Fibroblast of lung (primary cell): ENCODE data around the gene ALPP. TPM values are rescaled to one million over a fixed set of nuclear protein-coding genes. Genes with fewer than 3 reads are reported as not detected.
"Not testable (repeated sequence)": the region's sequence is repeated elsewhere in the genome, so short reads cannot be mapped to it uniquely, and the experiment has no call there.

ENCODE experiments used
- DNase-seq, 2 donors: peaks; one replicate each; pipeline versions ENCODE4 v3.0.0 to v3.0.0-alpha.2; 2010; ENCODE audit warnings: low read depth in 2 of 2
- H2AFZ ChIP-seq: 2 replicates; pipeline ENCODE4 v1.5.1; 2012; ENCODE audit warnings: low read length, control low read depth, inconsistent platforms
- H3K27ac ChIP-seq: 2 replicates; pipeline ENCODE4 v1.5.1; 2011; ENCODE audit warnings: low read length, control low read depth; ENCODE audit not compliant: insufficient read depth
- H3K27me3 ChIP-seq: 2 replicates; pipeline ENCODE4 v1.5.1; 2011; ENCODE audit warnings: mild to moderate bottlenecking, low read length; ENCODE audit not compliant: control insufficient read depth, insufficient read depth
- H3K36me3 ChIP-seq: 2 replicates; pipeline ENCODE4 v1.5.1; 2011; ENCODE audit warnings: low read length; ENCODE audit not compliant: control insufficient read depth, insufficient read depth
- H3K4me1 ChIP-seq: 2 replicates; pipeline ENCODE4 v1.5.1; 2011; ENCODE audit warnings: low read length; ENCODE audit not compliant: control insufficient read depth, insufficient read depth; ENCODE audit errors: extremely low read depth
- H3K4me2 ChIP-seq: 2 replicates; pipeline ENCODE4 v1.5.1; 2011; ENCODE audit warnings: low read length, control low read depth; ENCODE audit not compliant: insufficient read depth; ENCODE audit errors: extremely low read depth
- H3K4me3 ChIP-seq, 4 experiments: fragments of 200-600 bp in 1 of 4; sonication (generic) in 1 of 4; replicated peaks in 1 of 4; 2 replicates each; pipeline ENCODE4 v1.5.1; 2011 to 2016; ENCODE audit warnings: low read length in 4 of 4, low read depth in 3 of 4, mild to moderate bottlenecking in 3 of 4, control low read depth in 2 of 4, inconsistent platforms in 1 of 4, mixed read lengths in 1 of 4; ENCODE audit not compliant: insufficient read depth in 1 of 4; ENCODE audit errors: control extremely low read depth in 1 of 4
- H3K79me2 ChIP-seq: 2 replicates; pipeline ENCODE4 v1.5.1; 2012; ENCODE audit warnings: mild to moderate bottlenecking, low read length, inconsistent platforms; ENCODE audit not compliant: control insufficient read depth, insufficient read depth
- H3K9ac ChIP-seq: 2 replicates; pipeline ENCODE4 v1.5.1; 2011; ENCODE audit warnings: mild to moderate bottlenecking, low read length, control low read depth; ENCODE audit not compliant: insufficient read depth
- H3K9me3 ChIP-seq: 2 replicates; pipeline ENCODE4 v1.5.1; 2012; ENCODE audit warnings: low read depth, low read length; ENCODE audit not compliant: control insufficient read depth, insufficient read depth
- H4K20me1 ChIP-seq: 2 replicates; pipeline ENCODE4 v1.5.1; 2011; ENCODE audit warnings: low read length; ENCODE audit not compliant: control insufficient read depth, insufficient read depth; ENCODE audit errors: extremely low read depth
- CTCF ChIP-seq, 2 donors: IDR thresholded peaks in 1 of 2; conservative IDR thresholded peaks in 1 of 2; 1 replicate in 1 of 2; 2 replicates in 1 of 2; pipeline ENCODE4 v1.5.1; 2011 to 2012; ENCODE audit warnings: low read length in 2 of 2, control low read depth in 1 of 2, inconsistent platforms in 1 of 2, low read depth in 1 of 2, mild to moderate bottlenecking in 1 of 2
- EZH2 ChIP-seq: IDR thresholded peaks from 2 replicates; pipeline ENCODE4 v1.5.1; 2012; ENCODE audit warnings: low read length, control low read depth, mild to moderate bottlenecking; ENCODE audit errors: missing control alignments
- polyA plus RNA-seq, 2 donors: library from polyadenylated mRNA; depleted of rRNA in 1 of 2; stranded (reverse) in 1 of 2; unstranded in 1 of 2; fragments of >200 nt; gene quantifications; 2 replicates each; pipeline ENCODE4 v1.2.1, GENCODE V29; 2011 to 2012; ENCODE audit warnings: missing spikeins in 1 of 2
- total RNA-seq: library from RNA; depleted of rRNA; stranded (reverse); fragments of >200 nt; gene quantifications from 2 replicates; pipeline ENCODE4 v1.2.1, GENCODE V29; 2014

ALPP gene
- total and polyA plus RNA-seq, 2 donors (not counting 1 experiment from before 2014, with no cell fraction given) = not detected

- Histone ChIP-seq H3K4me1 (no peaks in the 10 kb centered on the region), H3K79me2 (no peaks in the 10 kb centered on the region)
Measured at GRCh38 chr2:232336981-232337720, 41.4 kb upstream of the ALPP start.

GRCh38 chr2:232338094-232338758 lies 40.3 kb upstream of the ALPP start:
- not testable (repeated sequence) for H3K36me3 ChIP-seq, H4K20me1 ChIP-seq, H3K27ac ChIP-seq, H3K4me2 ChIP-seq, H3K4me3 ChIP-seq, H3K4me1 ChIP-seq, H2AFZ ChIP-seq, H3K9ac ChIP-seq, DNase-seq, H3K79me2 ChIP-seq, H3K9me3 ChIP-seq, H3K27me3 ChIP-seq

More at GRCh38 chr2:232336981-232337720, 41.4 kb upstream of the ALPP start:
- Histone ChIP-seq H3K4me3 (no peak overlapping the region), H3K27me3 (no peaks in the 10 kb centered on the region), H3K9ac (no peak overlapping the region), H3K4me2 (no peak overlapping the region), H2AFZ (no peak overlapping the region), H3K9me3 (no peaks in the 10 kb centered on the region), H3K27ac (no peak overlapping the region), H3K36me3 (no peaks in the 10 kb centered on the region), H4K20me1 (no peaks in the 10 kb centered on the region)
- no peak for TF ChIP-seq EZH2
- no peak for TF ChIP-seq CTCF (conservative IDR thresholded peaks at IDR 0.05 in 1 of 2, IDR thresholded peaks at IDR 0.05 in 1 of 2; ENCODE audit: low read depth in 1 of 2, low read length in 2 of 2)
- DNase-seq = no peak

GRCh38 chr2:232338759-232339106 lies 39.8 kb upstream of the ALPP start:
- Histone ChIP-seq H3K4me1 (no peaks in the 10 kb centered on the region), H3K27me3 (no peaks in the 10 kb centered on the region), H3K36me3 (no peaks in the 10 kb centered on the region), H3K9me3 (no peaks in the 10 kb centered on the region), H3K4me3 (no peak overlapping the region), H3K4me2 (no peak overlapping the region), H3K9ac (no peak overlapping the region), H4K20me1 (no peaks in the 10 kb centered on the region), H3K79me2 (no peaks in the 10 kb centered on the region), H3K27ac (no peak overlapping the region), H2AFZ (no peak overlapping the region)
- TF ChIP-seq CTCF (conservative IDR thresholded peaks at IDR 0.05 in 1 of 2, IDR thresholded peaks at IDR 0.05 in 1 of 2; ENCODE audit: low read depth in 1 of 2, low read length in 2 of 2) (no peak), EZH2 (no peak)
- no peak for DNase-seq
